Neural cell (in vitro differentiated cells): ENCODE measurements around the gene CLEC18A. TPM values are rescaled to one million over a fixed set of nuclear protein-coding genes. Genes with fewer than 3 reads are reported as not detected.

Experiments
- H2AFZ ChIP-seq: fragments of 200-600, 300-800 bp; sonication (generic), shearing (Covaris generic); 2 replicates; pipeline ENCODE4 v1.6.0; 2014; ENCODE audit warnings: low read depth, mild to moderate bottlenecking, antibody characterized with exemption, low read length, moderate library complexity
- H3F3A ChIP-seq: fragments of 200-600 bp; shearing (Covaris generic); 2 replicates; pipeline ENCODE4 v1.6.1; 2016; ENCODE audit warnings: mild to moderate bottlenecking, moderate library complexity, mixed read lengths, antibody characterized with exemption, low read length; ENCODE audit not compliant: insufficient read depth, poor library complexity, severe bottlenecking
- H3K27ac ChIP-seq: fragments of 200-600, 300-800 bp; sonication (generic), shearing (Covaris generic); 2 replicates; pipeline ENCODE4 v1.5.1; 2014; ENCODE audit warnings: mild to moderate bottlenecking, low read length, moderate library complexity
- H3K27me3 ChIP-seq: fragments of 300-800, 200-600 bp; sonication (generic), shearing (Covaris generic); 2 replicates; pipeline ENCODE4 v1.6.0; 2014; ENCODE audit warnings: mild to moderate bottlenecking, low read depth, low read length, moderate library complexity; ENCODE audit not compliant: insufficient read depth
- H3K36me3 ChIP-seq: fragments of 300-800, 200-600 bp; sonication (generic), shearing (Covaris generic); 2 replicates; pipeline ENCODE4 v1.5.1; 2014; ENCODE audit warnings: mild to moderate bottlenecking, antibody characterized with exemption, low read length, moderate library complexity; ENCODE audit not compliant: insufficient read depth
- H3K4me2 ChIP-seq: fragments of 300-800, 200-600 bp; sonication (generic), shearing (Covaris generic); 2 replicates; pipeline ENCODE4 v1.6.0; 2014; ENCODE audit warnings: mild to moderate bottlenecking, low read length
- H3K4me3 ChIP-seq: fragments of 300-800, 200-600 bp; sonication (generic), shearing (Covaris generic); 2 replicates; pipeline ENCODE4 v1.5.1; 2014; ENCODE audit warnings: mild to moderate bottlenecking, low read length, moderate library complexity
- H3K79me2 ChIP-seq: fragments of 200-600 bp; shearing (Covaris generic); replicated peaks from 2 replicates; pipeline ENCODE4 v1.6.0; 2014; ENCODE audit warnings: mild to moderate bottlenecking, low read length, moderate library complexity; ENCODE audit not compliant: insufficient read depth
- H3K9ac ChIP-seq: fragments of 300-800, 200-600 bp; sonication (generic), shearing (Covaris generic); 2 replicates; pipeline ENCODE4 v1.6.1; 2016; ENCODE audit warnings: mild to moderate bottlenecking, low read length, mixed read lengths
- H3K9me2 ChIP-seq: fragments of 200-600 bp; shearing (Covaris generic); 2 replicates; pipeline ENCODE4 v1.6.1; 2016; ENCODE audit warnings: mild to moderate bottlenecking, low read length, mixed read lengths; ENCODE audit not compliant: insufficient read depth
- H3K9me3 ChIP-seq: fragments of 200-600, 300-800 bp; sonication (generic), shearing (Covaris generic); 2 replicates; pipeline ENCODE4 v1.6.1; 2016; ENCODE audit warnings: mild to moderate bottlenecking, mixed run types, low read length, moderate library complexity, mixed read lengths
- H4K20me1 ChIP-seq: fragments of 200-600 bp; shearing (Covaris generic); 2 replicates; pipeline ENCODE4 v1.6.1; 2016; ENCODE audit warnings: mild to moderate bottlenecking, mixed run types; ENCODE audit not compliant: insufficient read depth
- EP300 ChIP-seq: fragments of 450-650 bp; conservative IDR thresholded peaks from 2 replicates; pipeline ENCODE4 v1.6.1; 2014; ENCODE audit warnings: antibody characterized with exemption, mild to moderate bottlenecking, moderate library complexity; ENCODE audit not compliant: poor library complexity, severe bottlenecking
- EZH2 ChIP-seq: fragments of 200-600, 300-800 bp; shearing (Covaris generic), sonication (generic); IDR thresholded peaks from 2 replicates; pipeline ENCODE4 v1.6.1; 2014; ENCODE audit warnings: antibody characterized with exemption, low read length, borderline replicate concordance, mild to moderate bottlenecking; ENCODE audit not compliant: insufficient read depth, poor library complexity, severe bottlenecking
- MXI1 ChIP-seq: fragments of 450-650 bp; conservative IDR thresholded peaks from 2 replicates; pipeline ENCODE4 v1.6.1; 2014; ENCODE audit warnings: antibody characterized with exemption, mild to moderate bottlenecking; ENCODE audit not compliant: poor library complexity, severe bottlenecking
- POLR2AphosphoS5 ChIP-seq: IDR thresholded peaks from 2 replicates; pipeline ENCODE4 v1.6.1; 2012
- RAD21 ChIP-seq: fragments of 450-650 bp; conservative IDR thresholded peaks from 2 replicates; pipeline ENCODE4 v1.6.1; 2014; ENCODE audit warnings: antibody characterized with exemption, mild to moderate bottlenecking, moderate library complexity
- SMC3 ChIP-seq: fragments of 450-650 bp; conservative IDR thresholded peaks from 2 replicates; pipeline ENCODE4 v1.6.1; 2014; ENCODE audit warnings: antibody characterized with exemption, mild to moderate bottlenecking, moderate library complexity; ENCODE audit not compliant: poor library complexity
- TAF1 ChIP-seq: IDR thresholded peaks from 2 replicates; pipeline ENCODE4 v1.6.1; 2012; ENCODE audit warnings: low read depth
- polyA plus RNA-seq: library from polyadenylated mRNA; depleted of rRNA; stranded (reverse); fragments of >200 nt; gene quantifications from 2 replicates; pipeline ENCODE4 v1.2.3, GENCODE V29; 2014
- TF ChIP-seq, protein P1 (sequence below): fragments of 450-650 bp; IDR thresholded peaks from 2 replicates; pipeline ENCODE4 v1.5.1; 2014; ENCODE audit warnings: antibody characterized with exemption, mild to moderate bottlenecking, moderate library complexity; ENCODE audit not compliant: poor library complexity, severe bottlenecking
- TF ChIP-seq, protein P2 (sequence below): IDR thresholded peaks from 2 replicates; pipeline ENCODE4 v1.6.1; 2012; ENCODE audit warnings: borderline replicate concordance

CLEC18A gene
- polyA plus RNA-seq, 1 donor from 2014 or later = 2.0 TPM

DNA sequence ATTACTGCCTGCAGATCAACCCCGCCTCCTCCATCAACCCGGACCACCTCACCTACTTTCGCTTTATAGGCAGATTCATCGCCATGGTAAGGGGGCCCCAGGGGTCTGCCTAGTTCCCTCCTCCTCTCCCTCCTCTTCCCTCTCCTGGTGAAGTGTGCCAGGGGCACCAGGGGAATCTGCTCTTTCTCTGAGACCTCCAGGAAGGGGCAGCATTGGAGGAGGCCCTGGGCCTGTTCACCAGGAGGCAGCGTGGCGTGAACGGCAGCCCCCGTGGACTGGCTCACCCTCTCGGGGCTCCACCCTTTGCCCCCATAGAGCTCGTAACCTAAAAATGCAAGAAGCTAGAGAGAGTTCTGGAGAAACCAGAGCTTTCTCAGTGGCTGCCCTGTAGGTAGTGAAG is 17.1 kb upstream of the CLEC18A start:
- Histone ChIP-seq H3K79me2 (no peaks in the 10 kb centered on the region), H3K36me3 (peaks cover 4% of the 10 kb centered on the region), H3K4me3 (no peak overlapping the region), H3K27ac (no peak overlapping the region), H3K9me2 (no peaks in the 10 kb centered on the region), H2AFZ (no peak overlapping the region), H3K9me3 (no peaks in the 10 kb centered on the region), H3F3A (no peaks in the 10 kb centered on the region), H4K20me1 (no peaks in the 10 kb centered on the region), H3K4me2 (no peak overlapping the region), H3K27me3 (no peaks in the 10 kb centered on the region), H3K9ac (no peak overlapping the region)
- no peak for TF ChIP-seq EP300
- TF ChIP-seq SMC3 = no peak
- TF ChIP-seq, protein P1, sequence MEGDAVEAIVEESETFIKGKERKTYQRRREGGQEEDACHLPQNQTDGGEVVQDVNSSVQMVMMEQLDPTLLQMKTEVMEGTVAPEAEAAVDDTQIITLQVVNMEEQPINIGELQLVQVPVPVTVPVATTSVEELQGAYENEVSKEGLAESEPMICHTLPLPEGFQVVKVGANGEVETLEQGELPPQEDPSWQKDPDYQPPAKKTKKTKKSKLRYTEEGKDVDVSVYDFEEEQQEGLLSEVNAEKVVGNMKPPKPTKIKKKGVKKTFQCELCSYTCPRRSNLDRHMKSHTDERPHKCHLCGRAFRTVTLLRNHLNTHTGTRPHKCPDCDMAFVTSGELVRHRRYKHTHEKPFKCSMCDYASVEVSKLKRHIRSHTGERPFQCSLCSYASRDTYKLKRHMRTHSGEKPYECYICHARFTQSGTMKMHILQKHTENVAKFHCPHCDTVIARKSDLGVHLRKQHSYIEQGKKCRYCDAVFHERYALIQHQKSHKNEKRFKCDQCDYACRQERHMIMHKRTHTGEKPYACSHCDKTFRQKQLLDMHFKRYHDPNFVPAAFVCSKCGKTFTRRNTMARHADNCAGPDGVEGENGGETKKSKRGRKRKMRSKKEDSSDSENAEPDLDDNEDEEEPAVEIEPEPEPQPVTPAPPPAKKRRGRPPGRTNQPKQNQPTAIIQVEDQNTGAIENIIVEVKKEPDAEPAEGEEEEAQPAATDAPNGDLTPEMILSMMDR = no peak
- TF ChIP-seq EZH2 = no peak

DNA sequence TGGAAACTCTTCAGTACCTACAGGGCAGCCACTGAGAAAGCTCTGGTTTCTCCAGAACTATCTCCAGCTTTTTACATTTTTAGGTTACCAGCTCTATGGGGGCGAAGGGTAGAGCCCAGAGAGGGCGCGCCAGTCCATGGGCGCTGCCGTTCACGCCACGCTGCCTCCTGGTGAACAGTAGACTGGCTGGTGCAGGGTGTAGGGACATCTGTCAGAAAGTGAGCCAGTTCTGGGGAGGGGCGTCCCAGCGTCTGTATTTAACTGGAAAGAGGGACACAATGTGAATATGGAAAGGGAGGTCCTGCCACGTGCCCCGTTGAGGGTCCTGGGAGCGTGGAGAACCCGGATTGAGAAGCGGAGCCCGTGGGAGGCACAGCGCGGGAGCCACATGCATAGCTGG is 16.4 kb upstream of the CLEC18A start:
- Histone ChIP-seq H3K9ac (no peak overlapping the region), H3K9me3 (no peaks in the 10 kb centered on the region), H3K27me3 (no peaks in the 10 kb centered on the region), H3K4me2 (no peak overlapping the region), H4K20me1 (no peaks in the 10 kb centered on the region), H2AFZ (no peak overlapping the region), H3K27ac (no peak overlapping the region), H3K9me2 (no peaks in the 10 kb centered on the region), H3K79me2 (no peaks in the 10 kb centered on the region), H3F3A (no peaks in the 10 kb centered on the region), H3K36me3 (peaks cover 4% of the 10 kb centered on the region), H3K4me3 (no peak overlapping the region)
- TF ChIP-seq POLR2AphosphoS5 (no peak), EP300 (no peak), RAD21 (no peak), MXI1 (no peak), SMC3 (no peak), TAF1 (no peak), EZH2 (no peak)
- TF ChIP-seq, protein P1 = no peak
- TF ChIP-seq, protein P2, sequence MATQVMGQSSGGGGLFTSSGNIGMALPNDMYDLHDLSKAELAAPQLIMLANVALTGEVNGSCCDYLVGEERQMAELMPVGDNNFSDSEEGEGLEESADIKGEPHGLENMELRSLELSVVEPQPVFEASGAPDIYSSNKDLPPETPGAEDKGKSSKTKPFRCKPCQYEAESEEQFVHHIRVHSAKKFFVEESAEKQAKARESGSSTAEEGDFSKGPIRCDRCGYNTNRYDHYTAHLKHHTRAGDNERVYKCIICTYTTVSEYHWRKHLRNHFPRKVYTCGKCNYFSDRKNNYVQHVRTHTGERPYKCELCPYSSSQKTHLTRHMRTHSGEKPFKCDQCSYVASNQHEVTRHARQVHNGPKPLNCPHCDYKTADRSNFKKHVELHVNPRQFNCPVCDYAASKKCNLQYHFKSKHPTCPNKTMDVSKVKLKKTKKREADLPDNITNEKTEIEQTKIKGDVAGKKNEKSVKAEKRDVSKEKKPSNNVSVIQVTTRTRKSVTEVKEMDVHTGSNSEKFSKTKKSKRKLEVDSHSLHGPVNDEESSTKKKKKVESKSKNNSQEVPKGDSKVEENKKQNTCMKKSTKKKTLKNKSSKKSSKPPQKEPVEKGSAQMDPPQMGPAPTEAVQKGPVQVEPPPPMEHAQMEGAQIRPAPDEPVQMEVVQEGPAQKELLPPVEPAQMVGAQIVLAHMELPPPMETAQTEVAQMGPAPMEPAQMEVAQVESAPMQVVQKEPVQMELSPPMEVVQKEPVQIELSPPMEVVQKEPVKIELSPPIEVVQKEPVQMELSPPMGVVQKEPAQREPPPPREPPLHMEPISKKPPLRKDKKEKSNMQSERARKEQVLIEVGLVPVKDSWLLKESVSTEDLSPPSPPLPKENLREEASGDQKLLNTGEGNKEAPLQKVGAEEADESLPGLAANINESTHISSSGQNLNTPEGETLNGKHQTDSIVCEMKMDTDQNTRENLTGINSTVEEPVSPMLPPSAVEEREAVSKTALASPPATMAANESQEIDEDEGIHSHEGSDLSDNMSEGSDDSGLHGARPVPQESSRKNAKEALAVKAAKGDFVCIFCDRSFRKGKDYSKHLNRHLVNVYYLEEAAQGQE = no peak
